Mesenteric fat pad (tissue), 1 donor: ENCODE results near the gene EIF1B. TPM values are rescaled to one million over a fixed set of nuclear protein-coding genes. Genes with fewer than 3 reads are reported as not detected.
"Not testable (repeated sequence)": the region's sequence is repeated elsewhere in the genome, so short reads cannot be mapped to it uniquely, and the experiment has no call there.

Experiments
- DNase-seq: peaks from one replicate; pipeline ENCODE4 v3.0.0-alpha.2; 2020; ENCODE audit warnings: low spot score
- long read RNA-seq: library from polyadenylated mRNA; unstranded; transcript quantifications from one replicate; pipeline ENCODE4 v2.0.0, GENCODE V29; 2020
- total RNA-seq: library from RNA; stranded (reverse); fragmentation: NEBNext Ultra II Directional; extraction: Animal tissue kit (Norgen Biotek cat#: 25700); gene quantifications from one replicate; pipeline ENCODE4 v1.2.1, GENCODE V29; 2021
- donor health status: DM: yes; HTN: yes; CAD: no.

Gene EIF1B
- total RNA-seq, result 79.5 TPM
- long read RNA-seq, transcript EIF1B-201 (4 exons, 1,010 nt), result major isoform, 106 of 136 reads
- long read RNA-seq, partial matches to known transcripts, result 17 of 136 reads
- long read RNA-seq, other reads (novel, unspliced or antisense), result 9 of 136 reads

DNA sequence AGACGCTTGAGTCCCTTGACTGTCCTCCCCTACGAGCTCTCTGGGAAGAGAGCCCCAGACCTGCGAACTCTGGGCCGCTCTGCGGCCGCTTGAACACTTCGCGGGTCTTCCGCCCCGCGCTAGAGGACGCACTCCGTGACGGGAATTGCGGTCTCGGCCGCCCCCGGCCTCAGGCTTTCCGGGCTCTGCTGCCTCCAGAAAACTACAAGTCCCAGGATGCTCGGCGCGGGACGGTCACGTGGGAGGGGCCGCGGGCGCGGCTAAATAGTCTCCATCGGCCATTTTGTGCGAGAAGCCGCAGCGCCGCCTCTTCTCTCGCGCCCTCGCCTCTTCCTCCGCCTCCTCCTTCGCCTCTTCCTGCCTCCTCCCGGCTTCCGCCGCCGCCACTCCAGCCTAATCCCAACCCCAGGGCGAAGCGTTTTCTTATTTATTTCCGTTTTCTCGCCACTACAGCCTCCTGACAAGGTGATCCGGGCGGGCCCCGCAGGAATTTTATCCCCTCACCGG, at the start of gene EIF1B:
EIF1B (plus strand) TSS at position 290 of the 507 bp plus-strand sequence. CDS start 235 bp downstream, outside the sequence.
- DNase-seq, result peak; percentile 100

DNA sequence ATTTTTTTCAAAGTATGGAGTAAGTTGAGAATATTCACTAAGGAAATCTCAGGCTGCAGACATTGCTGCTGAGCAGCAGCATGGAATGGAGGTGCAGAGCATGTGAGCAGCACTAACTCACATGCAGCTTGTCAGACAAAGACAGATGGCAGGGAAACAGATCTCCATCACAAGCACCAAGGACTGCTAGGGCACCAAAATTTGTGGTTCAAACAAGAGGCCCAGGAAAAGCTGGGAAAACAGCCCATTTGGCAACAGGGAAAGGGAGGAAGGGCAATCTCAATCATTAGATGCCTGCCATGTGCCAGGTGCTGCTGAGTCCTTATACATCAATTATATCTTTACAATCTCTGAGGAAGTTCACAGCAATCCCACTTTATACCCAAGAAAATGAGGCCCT, 47.2 kb upstream of the EIF1B start:
- DNase-seq, result no peak

DNA sequence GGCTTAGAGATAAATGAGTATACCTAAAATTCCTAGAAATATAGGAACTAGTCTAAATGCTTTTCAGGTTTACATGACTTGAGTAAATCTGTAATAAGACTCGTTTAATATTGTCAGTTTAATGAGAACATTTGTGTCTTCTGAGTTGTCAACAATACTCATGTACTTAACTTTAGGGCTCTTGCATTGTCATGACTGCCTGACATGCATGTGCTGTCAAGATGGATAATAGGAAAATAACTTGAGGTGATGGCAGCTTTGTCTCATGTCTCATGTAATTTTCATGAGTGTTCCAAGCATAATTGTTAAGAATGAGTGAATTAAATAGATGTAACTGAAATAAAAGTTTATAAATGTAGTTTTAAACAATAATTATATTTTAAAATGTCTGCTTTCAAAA, 45.1 kb upstream of the EIF1B start:
- no peak for DNase-seq

DNA sequence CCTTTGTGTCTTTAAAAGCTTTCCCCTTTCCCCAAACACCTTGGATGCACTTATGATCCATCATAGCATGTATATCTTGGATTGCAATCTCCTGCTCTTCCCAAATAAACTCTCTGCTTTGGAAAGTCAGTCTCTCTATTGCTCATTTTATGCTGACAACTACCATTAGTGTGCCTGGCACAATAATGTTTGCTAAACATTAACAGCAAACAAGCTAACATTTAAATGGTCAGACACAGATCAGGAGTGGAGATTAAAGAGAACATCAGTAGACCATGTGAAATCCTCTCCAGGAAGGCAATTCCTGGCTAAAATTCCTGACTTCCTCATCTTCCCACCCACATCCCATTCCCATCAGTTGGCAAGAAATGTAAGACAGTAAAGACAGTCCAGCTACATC, 44.3 kb upstream of the EIF1B start:
- DNase-seq, result no peak

DNA sequence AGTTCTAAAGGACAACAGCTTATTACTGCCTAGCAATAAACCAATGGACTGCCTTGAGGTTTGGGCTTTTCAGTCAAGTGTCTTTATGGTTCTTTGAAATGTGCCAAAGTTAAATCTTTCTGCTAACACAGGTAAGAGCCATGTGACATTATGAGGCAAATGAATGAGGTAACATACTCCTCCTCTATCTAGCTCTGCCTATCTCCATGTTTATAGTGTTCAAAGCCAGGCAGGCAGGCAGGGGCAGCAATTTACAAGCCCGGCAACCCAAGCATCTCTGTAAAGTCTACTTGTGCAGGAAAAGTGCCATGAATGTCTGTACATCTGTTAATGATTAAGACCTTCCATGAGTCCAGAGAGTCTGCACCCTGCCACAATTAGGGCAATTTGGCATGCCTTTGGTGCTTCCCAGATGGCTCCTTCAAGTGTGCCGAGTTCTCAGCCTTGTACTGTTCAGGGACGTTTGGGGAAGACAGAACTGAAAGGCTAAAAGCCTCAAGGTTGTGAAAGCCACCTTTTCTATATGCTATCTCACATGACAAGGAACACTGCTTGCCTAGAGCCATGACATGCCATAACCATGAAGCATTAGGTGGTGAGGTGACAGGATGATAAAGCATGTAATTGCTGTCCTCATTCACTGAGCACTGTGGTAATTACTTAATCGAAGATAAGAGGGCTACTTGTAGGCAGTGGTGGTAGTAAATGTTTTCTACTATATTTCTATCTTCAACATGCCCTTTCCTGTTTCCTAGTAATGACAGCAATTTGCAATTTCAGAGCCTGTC, 41.4 kb upstream of the EIF1B start:
- DNase-seq, result no peak

DNA sequence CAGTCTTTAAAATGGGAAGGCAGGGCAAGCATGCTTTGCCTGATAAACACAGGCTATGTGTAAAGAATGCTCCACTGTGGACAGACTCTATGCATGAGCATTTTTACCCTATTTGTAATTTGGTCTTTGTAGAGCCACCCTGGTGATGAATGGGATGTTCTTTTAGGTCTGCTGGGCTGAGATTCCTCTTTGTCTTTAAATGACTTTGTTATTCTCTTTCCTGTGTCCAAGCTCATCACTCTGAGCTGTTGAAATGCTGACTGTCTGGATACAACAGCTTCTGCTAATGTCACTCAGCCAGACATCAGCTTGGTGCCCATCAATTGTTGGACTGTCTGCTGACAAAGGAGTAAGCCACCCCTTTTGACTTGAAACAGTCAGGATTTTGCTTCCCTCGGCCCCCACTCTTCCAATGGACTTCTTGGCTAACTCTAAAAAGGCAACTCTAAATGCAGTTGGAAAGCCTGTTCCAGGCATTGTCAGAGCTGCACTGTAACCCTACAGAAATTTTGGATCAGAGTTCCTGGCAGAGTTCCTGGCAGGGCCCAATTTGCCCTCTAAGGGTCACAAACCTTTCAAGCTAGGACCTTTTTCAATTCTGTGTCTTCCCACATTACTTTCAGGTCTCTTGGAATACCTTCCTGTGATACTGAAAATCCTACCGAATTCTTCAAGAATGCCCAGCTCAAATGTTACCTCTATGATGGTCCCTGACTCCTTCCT, 40.5 kb upstream of the EIF1B start:
- DNase-seq, result no peak

DNA sequence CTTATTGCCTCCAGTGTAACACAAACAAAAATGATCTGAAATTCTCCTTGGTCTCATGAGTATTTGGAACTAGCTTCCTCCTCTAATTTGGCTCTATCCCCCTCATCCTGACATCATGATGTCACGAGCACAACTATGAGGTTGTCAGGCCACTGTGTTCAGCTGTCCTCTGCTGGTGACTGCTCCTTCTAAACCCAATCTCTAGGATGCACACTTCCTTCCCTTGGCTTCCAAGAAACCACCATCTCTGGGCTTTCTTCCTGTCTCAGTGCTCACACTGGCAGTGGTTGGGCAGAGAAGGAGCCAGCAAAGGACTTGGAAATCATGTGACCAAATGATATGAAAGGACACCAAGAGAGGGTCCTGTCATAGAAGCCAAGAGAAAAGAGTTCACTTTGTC, 30.7 kb upstream of the EIF1B start:
- DNase-seq, result no peak

DNA sequence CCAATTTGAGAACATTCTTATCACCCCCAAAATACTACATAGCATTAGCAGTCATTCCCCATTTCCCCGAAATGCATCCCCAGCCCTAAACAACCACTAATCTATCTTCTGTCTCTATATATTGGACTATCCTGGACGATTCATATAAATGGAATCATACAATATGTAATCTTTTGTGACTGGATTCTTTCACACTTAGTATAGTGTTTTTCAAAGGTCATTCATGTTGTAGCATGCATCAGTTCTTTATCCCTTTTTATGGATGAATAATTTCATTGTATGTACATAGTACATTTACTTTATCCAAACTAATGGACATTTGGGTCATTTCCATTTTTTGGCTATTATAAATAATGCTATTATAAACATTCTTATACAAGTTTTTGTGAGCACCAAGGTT, 27.5 kb upstream of the EIF1B start:
- no peak for DNase-seq

DNA sequence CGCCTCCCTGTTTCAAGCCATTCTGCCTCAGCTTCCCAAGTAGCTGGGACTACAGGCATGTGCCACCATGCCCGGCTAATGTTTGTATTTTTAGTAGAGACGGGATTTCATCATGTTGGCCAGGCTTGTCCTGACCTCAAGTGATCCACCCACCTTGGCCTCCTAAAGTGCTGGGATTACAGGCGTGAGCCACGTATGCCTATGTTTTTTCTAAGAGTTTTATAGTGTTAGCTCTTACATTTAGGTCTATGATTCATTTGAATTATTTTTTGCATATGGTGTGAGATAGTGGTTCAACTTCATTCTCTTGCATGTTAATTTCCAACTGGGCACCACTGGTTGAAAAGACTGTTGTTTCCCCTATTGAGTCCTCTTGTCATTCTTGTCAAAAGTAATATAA, 26.4 kb upstream of the EIF1B start:
- not testable (repeated sequence) for DNase-seq

DNA sequence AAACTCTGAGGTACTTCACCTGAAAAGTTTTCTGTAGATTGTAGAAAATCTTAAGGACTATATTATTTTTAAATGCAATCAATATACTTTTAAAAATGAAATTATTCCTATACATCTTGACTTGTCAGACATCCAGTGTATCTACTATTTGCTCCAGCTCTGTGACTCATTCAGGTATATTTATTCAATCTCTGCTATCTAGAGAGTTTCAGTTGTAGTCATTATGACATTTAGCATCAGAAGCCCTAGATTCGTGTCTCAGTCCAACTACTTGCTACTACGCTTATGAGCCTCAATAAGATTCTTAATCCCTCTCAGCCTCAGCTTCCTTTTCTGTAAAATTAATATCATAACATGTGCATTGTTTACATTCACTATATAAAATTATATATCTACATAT, 22.3 kb upstream of the EIF1B start:
- DNase-seq, result no peak

DNA sequence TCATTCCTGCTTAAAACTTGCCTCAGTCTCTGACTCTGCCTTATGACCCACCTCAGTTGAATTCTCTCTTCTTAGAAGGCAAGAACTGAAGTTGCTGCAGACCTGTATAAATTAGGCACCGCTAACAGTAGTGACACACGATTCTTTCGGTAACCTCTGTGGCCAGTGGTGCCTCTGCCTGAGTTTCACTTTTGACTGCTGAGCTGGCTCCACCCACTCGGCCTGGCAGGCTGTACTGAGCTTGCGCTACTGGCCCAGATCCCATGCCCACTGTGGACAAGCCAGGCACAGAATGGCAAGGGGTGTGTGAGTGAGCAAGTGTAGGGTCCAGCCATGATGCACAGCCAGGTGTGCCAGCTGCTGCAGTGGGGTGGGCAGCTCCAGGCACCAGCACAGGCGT, 19.1 kb upstream of the EIF1B start:
- no peak for DNase-seq

DNA sequence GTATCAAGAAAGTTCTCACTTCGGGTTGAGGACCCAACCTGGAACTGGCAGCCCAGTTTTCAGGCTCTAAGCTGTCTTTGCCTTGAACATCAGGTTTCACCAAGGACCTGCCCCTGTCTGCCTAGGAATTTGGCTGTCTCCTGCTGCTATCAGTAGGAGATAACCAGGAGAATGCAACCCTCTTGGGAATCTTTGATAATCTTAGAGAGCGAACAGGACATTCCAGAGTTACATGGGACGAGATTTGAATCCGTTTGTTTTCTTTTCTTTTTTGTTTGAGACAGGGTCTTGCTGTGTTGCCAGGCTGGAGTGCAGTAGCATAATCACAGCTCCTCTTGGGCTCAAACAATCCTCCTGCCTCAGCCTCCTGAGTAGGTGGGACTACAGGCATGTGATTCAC, 18.0 kb upstream of the EIF1B start:
- DNase-seq, result no peak

DNA sequence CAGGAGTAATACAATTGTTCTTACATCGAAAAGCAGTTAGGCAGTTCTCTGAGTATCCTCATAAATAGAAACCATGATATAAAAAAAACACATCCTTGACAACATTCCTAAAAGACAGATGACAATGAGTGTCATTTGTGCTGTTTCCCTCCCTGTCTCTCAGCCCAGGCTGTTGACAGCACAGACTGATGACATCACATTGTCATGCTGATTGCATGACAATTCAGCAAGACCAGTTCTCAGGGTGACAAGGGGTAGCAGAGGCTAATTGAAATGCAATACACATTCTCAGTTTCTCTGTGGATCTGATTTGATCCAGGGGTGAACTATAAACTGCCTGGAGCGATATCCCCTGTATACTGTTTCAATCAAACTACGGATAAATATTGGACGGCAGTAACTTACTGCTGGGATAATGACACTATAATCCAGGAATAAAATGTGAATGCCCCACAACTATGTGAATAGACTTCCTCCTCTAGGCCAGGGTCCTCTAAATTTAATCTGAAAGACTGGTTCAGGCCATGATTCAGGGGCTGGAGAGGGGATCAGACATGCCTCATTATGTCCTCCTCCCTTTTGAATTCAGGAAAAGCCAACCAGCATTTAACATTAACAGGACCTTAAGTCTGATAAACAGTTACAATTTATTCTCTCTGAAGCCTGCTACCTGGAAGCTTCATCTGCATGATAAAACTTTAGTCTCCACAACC, 16.7 kb upstream of the EIF1B start:
- no peak for DNase-seq

DNA sequence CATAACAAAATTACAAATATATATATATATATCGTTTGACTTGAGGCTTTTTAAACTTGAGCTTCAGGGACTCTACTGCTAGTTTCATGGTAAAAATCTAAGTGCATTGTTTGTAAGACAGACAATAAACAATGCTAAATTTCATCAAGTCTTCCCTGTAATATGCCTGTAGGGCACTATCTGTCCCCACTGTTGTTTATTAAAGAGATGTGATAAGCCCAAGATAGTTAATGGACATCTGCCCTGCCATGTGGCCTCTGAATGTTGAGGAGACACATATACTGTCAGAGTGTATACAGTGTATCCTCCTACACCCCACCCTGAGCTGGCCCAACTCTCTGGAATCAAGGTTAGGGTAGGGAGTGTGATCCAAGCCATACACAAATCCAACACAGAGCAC, 15.1 kb upstream of the EIF1B start:
- DNase-seq, result no peak

DNA sequence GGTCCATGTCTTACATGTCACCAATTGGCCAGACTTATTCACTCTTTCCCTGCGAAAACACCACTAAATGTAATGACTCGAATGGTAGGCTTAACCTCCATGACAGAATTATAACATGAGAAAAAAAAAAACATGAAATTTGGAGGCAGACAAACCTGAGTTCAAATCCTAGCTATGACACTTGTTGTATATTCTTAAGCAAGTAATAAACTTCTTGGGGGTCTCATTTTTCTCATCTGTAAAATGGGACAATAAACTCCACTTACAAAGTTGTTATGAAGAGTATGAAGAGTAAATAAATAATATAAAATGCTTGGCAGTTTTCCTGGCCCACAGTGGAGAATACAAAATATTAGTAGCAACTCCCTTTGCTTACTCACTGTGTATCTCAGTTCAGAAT, 11.4 kb upstream of the EIF1B start:
- no peak for DNase-seq

DNA sequence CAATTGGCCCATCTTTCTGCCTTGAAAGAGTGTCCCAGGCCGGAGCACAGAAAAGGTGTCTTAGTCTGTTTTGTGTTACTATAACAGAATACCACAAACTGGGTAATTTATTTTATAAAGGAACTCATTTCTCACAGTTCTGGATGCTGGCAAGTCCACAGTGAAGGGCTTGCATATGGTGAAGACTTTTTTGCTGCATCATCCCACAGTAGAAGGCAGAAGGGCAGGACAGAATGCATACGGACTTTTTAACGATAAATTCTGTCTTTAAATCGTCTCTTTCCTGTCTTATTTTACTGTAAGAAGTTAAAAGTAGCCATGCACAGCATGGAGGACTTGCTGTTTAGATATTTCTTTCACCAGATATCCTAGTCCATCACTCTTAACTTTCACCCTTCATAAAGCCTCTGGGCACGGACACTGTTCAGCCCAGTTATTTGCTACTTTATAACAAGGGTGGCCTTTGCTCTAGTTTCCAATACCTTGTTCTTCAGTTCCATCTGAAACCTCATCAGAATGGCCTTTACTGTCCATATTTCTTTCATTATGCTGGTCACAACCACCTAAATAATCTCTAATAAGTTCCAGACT, 10.3 kb upstream of the EIF1B start:
- DNase-seq, result no peak

DNA sequence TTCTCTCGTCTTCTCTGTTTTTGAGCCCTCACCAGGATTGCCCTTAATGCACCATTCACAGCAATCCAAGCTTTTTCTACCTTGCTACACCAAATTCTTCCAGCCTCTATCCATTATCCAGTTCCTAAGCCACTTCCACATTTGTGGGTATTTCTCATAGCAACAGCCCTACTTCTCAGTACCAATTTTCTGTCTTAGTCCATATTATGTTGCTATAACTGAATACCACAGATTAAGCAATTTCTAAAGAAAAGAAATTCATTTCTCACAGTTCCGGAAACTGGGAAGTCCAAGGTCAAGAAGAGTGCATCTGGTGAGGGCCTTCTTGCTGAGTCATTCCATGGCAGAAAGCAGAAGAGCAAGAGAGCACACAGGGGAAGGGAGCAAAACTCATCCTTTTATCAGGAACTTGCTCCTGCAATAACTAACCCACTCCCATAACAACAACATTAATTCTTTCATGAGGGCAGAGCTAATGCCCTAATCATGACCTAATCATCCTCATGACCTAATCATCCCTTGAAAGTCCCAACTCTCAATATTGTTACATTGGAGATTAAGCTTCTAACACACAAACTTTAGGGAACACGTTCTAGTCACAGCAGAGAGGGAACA, 9.7 kb upstream of the EIF1B start:
- no peak for DNase-seq

DNA sequence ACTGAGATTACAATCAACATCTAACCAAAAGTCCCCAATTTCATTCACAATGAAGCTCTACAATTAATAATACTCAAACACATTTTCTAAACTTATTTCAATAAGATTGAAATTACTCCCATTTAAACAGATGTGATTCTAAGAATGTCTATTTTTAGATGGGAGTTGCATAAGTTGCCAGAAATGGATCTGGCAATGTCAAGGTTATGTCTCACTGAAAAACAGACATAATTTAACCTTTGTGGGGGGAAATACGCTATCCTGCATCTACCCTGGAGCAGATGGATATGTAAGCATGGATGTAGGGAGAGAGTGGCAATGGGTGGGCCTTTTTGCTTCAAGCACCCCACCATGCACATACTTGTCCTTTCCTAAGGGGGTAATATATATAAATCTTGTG, 6.7 kb upstream of the EIF1B start:
- DNase-seq, result no peak

DNA sequence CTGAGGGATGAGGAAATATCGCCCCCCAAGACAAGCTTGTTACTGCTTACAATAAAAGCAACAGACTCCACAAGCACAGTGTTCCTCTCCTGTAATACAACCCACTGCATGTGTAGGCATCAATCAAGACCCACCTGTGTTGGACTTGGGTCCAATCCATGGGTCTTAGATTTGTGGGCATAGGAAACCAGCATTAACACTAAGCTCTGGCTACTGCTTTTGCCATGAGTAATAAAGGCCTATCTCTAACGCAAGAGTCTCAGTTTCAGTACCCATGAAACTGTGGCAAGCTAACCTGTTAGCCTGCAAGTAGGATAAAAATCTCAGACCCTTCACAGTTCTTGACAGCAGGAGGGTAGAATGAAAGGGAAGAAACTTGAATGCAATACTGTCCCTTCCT, 5.2 kb upstream of the EIF1B start:
- DNase-seq, result no peak

DNA sequence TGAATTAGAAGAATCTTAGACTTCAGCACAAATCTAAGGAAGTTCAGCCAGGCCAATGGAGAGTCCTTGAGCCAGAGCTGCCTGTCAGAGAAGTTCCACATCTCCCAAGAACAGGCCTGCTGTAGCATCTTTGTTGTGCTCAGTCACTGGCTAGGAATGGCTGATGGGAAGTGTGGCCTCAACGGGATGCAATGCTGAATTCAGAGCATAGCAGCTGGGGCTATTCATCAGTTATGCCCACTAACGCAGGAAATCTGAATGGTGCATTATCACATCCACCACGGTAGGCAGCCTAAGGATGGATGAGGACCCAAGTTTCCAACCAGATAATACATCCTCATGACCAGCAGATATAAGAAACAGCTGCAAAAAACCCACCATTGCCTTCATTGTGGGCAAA, 3.2 kb upstream of the EIF1B start:
- no peak for DNase-seq

DNA sequence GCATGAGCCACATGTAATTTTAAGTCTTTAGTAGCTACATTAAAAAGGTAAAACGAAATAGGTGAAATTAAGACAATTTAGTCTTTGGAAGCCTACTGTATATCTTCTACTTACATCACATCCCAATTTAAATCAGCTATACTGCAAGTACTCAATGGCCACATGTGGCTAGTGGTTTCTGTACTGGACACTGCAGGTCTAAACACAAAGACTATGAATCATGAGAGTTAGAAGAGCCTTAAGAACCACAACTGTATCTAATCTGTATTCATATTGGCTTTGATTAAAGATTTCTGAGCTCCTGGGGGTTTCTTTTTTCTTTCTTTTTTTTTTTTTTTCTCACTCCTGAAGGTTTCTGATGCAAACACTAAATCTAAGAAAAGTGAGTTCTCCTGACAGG, 2.3 kb upstream of the EIF1B start:
- DNase-seq, result no peak
